ENCODE measurements around the gene ZNF493. TPM values are rescaled to one million over a fixed set of nuclear protein-coding genes. Genes with fewer than 3 reads are reported as not detected.

The ZNF493 gene
- total RNA-seq, 1 donor from 2014 or later: 12.6 TPM

GRCh38 chr19:21474671-21475181 is 77.8 kb downstream of the ZNF493 start:
- H3K9me3 Mint-ChIP-seq: peaks cover 23% of the 10 kb centered on the region
- intact Hi-C loops (cut with micrococcal nuclease): no loop called here
- no peaks in the 10 kb centered on the region for H3K36me3 Mint-ChIP-seq (ENCODE audit: low read depth)
- peak overlapping the region; percentile 49 for H3K4me3 Mint-ChIP-seq
- H3K27me3 Mint-ChIP-seq (ENCODE audit: insufficient read depth): no peaks in the 10 kb centered on the region
- no peak overlapping the region for H3K27ac Mint-ChIP-seq
- DNase-seq (ENCODE audit: low spot score): peak; percentile 32
- H3K4me1 Mint-ChIP-seq (ENCODE audit: low read depth): no peaks in the 10 kb centered on the region

Other genes with a start within 250 kb of the ZNF493 start
- gene ZNF708, start 67.7 kb upstream of the ZNF493 start, total RNA-seq: 9.6 and 9.9 TPM in 2 replicates
- 9.7 and 11.7 TPM in 2 replicates for gene ZNF738, start 38.1 kb upstream of the ZNF493 start, total RNA-seq
- gene ZNF429, start 108.5 kb downstream of the ZNF493 start, total RNA-seq: 2.6 and 3.2 TPM in 2 replicates